Stimulated activated CD8-positive, alpha-beta memory T cell treated with anti-CD3 and anti-CD28 coated beads, Interleukin-7, amount 100 ng/mL, for 1 hour (primary cell): ENCODE measurements around the gene GIMAP4.
"Not testable (repeated sequence)": the region's sequence is repeated elsewhere in the genome, so short reads cannot be mapped to it uniquely, and the experiment has no call there.

Source experiments
- DNase-seq, 2 donors: peaks; one replicate each; pipeline ENCODE4 v3.0.0-alpha.2; 2020; ENCODE audit warnings: low read depth in 2 of 2

Gene GIMAP4

GRCh38 chr7:150580638-150581394 lies 13.6 kb downstream of the GIMAP4 start:
- DNase-seq, result no peak

- no peak for DNase-seq
Measured at GRCh38 chr7:150585199-150585598, 18.0 kb downstream of the GIMAP4 start.

GRCh38 chr7:150586068-150586784 lies 19.0 kb downstream of the GIMAP4 start:
- DNase-seq, result no peak

GRCh38 chr7:150586785-150587152 lies 19.6 kb downstream of the GIMAP4 start:
- no peak for DNase-seq

GRCh38 chr7:150587551-150587950 lies 20.4 kb downstream of the GIMAP4 start:
- DNase-seq, result no peak

- DNase-seq, result no peak
Measured at GRCh38 chr7:150594805-150595204, 27.6 kb downstream of the GIMAP4 start.

- no peak for DNase-seq
Measured at GRCh38 chr7:150595361-150595760, 28.2 kb downstream of the GIMAP4 start.

- not testable (repeated sequence) for DNase-seq
Measured at GRCh38 chr7:150603600-150603999, 36.4 kb downstream of the GIMAP4 start.

- no peak for DNase-seq
Measured at GRCh38 chr7:150610233-150610632, 43.0 kb downstream of the GIMAP4 start.

GRCh38 chr7:150612925-150613324 lies 45.7 kb downstream of the GIMAP4 start:
- no peak for DNase-seq

GRCh38 chr7:150613880-150614279 lies 46.7 kb downstream of the GIMAP4 start:
- DNase-seq, result no peak

- DNase-seq, result not testable (repeated sequence)
Measured at GRCh38 chr7:150614426-150614825, 47.2 kb downstream of the GIMAP4 start.

GRCh38 chr7:150615221-150615755 lies 48.1 kb downstream of the GIMAP4 start:
- not testable (repeated sequence) for DNase-seq

- no peak for DNase-seq
Measured at GRCh38 chr7:150620061-150620460, 52.9 kb downstream of the GIMAP4 start.

GRCh38 chr7:150620617-150621371 lies 53.6 kb downstream of the GIMAP4 start:
- no peak for DNase-seq

- DNase-seq, result no peak
Measured at GRCh38 chr7:150621376-150621775, 54.2 kb downstream of the GIMAP4 start.
